ENCODE data around the gene ACVR1B. TPM values are rescaled to one million over a fixed set of nuclear protein-coding genes. Genes with fewer than 3 reads are reported as not detected.

ACVR1B gene
- total RNA-seq, 1 experiment from 2014 or later = 112 TPM

DNA sequence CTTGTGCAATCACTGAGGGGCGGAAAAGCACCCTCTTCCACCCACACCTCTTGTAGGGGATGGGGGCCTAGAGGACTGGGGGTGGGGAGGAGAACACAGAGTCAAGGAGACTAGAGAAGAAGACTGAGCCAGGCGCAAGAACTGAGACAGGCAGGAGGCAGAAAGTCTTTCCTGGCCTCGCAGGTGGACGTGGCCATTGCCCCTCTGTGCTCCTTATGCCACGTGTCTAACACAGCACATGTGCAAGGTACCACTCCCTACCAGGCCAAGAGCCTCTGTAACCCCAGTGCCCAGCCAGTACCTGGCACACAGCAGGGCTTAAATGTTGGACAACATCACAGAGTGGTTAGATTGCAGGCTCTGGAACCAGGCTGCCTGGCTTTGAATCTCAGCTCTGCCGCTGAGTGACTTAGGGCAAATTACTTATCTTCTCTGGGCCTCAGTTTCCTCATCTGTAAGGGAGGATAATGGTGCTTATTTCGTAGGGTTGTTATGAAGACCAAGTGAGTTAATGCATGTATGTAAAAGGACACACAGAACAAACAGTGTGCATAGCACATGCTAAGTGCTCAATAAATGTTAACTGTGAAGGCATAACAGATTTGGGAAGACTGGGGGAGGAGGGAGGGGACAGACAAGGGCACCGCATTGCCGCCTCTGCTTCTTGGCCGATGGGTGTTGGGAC, 53.9 kb downstream of the ACVR1B start:
- TF ChIP-seq, protein P1, sequence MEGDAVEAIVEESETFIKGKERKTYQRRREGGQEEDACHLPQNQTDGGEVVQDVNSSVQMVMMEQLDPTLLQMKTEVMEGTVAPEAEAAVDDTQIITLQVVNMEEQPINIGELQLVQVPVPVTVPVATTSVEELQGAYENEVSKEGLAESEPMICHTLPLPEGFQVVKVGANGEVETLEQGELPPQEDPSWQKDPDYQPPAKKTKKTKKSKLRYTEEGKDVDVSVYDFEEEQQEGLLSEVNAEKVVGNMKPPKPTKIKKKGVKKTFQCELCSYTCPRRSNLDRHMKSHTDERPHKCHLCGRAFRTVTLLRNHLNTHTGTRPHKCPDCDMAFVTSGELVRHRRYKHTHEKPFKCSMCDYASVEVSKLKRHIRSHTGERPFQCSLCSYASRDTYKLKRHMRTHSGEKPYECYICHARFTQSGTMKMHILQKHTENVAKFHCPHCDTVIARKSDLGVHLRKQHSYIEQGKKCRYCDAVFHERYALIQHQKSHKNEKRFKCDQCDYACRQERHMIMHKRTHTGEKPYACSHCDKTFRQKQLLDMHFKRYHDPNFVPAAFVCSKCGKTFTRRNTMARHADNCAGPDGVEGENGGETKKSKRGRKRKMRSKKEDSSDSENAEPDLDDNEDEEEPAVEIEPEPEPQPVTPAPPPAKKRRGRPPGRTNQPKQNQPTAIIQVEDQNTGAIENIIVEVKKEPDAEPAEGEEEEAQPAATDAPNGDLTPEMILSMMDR (IDR thresholded peaks at IDR 0.05; ENCODE audit: insufficient read depth in 1 of 2, low read depth in 1 of 2, low read length in 1 of 2, severe bottlenecking in 1 of 2, unreplicated experiment in 1 of 2) = no peak
- H3K27me3 Mint-ChIP-seq (ENCODE audit: insufficient read depth, unreplicated experiment) = no peaks in the 10 kb centered on the region
- intact Hi-C loops (cut with micrococcal nuclease; ENCODE audit: unreplicated experiment) = no loop called here
- H3K27ac Mint-ChIP-seq (ENCODE audit: unreplicated experiment) = no peak overlapping the region
- peaks cover 46% of the 10 kb centered on the region for H3K36me3 Mint-ChIP-seq (ENCODE audit: insufficient read depth, unreplicated experiment)
- Histone ChIP-seq H3K4me1 (no peaks in the 10 kb centered on the region), H3K27me3 (replicated peaks; ENCODE audit: control insufficient read depth, insufficient read depth, low read length) (no peaks in the 10 kb centered on the region), H3K36me3 (ENCODE audit: control insufficient read depth, insufficient read depth, low read length) (no peaks in the 10 kb centered on the region), H3K4me3 (ENCODE audit: low read depth, low read length) (no peak overlapping the region), H3K9me3 (no peaks in the 10 kb centered on the region)
- no TSS peak for BruUV-seq (replicated peaks)
- H3K4me3 Mint-ChIP-seq (ENCODE audit: unreplicated experiment) = no peak overlapping the region
- CTCF ChIA-PET = interaction anchor here (1.0 to 3.1 kb wide), 3 partner anchors 15 to 77 kb away, joined by 5 to 69 read pairs (median 7); no protein-coding TSS in a partner anchor
- no peaks in the 10 kb centered on the region for H3K4me1 Mint-ChIP-seq (ENCODE audit: low read depth, unreplicated experiment)
- no peak for DNase-seq
- H3K9me3 Mint-ChIP-seq (ENCODE audit: unreplicated experiment) = no peaks in the 10 kb centered on the region
- POLR2A ChIA-PET = no interaction called here

DNA sequence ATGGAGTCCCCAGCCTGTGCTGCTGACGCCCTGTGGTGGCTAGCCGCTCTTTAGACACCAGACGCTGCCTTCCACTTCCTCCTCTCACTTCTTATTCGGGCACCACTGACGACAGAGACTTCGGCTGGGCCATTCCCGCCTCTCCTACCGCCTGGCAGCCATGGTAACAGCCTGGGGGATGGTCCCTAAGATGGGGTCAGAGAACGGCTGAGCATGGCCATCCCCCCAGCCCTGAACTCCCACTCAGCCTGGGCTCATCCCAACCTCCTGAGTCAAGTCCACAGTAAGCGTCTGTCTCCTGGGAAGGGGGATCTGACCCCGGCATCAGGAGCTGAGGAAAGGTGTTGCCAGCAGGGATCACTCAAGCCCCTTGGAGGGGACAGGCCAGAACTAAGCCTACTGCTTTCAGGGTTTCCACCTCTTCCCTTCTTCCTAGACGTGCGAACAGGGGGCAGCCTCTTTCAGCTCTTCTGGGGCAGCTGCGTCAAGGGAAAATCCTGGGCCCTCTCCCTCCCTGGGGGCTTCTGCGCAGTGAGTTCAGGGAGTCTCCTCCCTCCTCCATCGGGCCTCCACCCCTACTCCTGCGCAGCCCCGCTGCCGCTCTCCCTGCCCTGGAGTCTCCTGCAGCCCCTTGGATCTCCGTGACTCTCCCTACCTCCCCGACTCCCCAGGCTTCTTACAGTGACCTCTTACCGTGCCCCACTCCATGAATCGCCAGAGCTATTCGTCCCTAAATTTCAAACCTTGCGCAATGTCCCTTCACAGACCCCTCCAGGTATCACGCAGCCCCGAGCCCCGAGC, 54.6 kb downstream of the ACVR1B start:
- ChIA-PET POLR2A (no interaction called here), CTCF (interaction anchor here (1.0 to 3.1 kb wide), 3 partner anchors 14 to 19 kb away, joined by 5 to 69 read pairs (median 6); no protein-coding TSS in a partner anchor)
- Mint-ChIP-seq H3K4me3 (ENCODE audit: unreplicated experiment) (no peak overlapping the region), H3K27ac (ENCODE audit: unreplicated experiment) (no peak overlapping the region), H3K36me3 (ENCODE audit: insufficient read depth, unreplicated experiment) (peaks cover 46% of the 10 kb centered on the region), H3K9me3 (ENCODE audit: unreplicated experiment) (no peaks in the 10 kb centered on the region), H3K4me1 (ENCODE audit: low read depth, unreplicated experiment) (no peaks in the 10 kb centered on the region), H3K27me3 (ENCODE audit: insufficient read depth, unreplicated experiment) (no peaks in the 10 kb centered on the region)
- Histone ChIP-seq H3K27me3 (replicated peaks; ENCODE audit: control insufficient read depth, insufficient read depth, low read length) (no peaks in the 10 kb centered on the region), H3K4me3 (ENCODE audit: low read depth, low read length) (no peak overlapping the region), H3K36me3 (ENCODE audit: control insufficient read depth, insufficient read depth, low read length) (no peaks in the 10 kb centered on the region), H3K4me1 (no peaks in the 10 kb centered on the region), H3K9me3 (no peaks in the 10 kb centered on the region)
- intact Hi-C loops (cut with micrococcal nuclease; ENCODE audit: unreplicated experiment) = no loop called here
- TF ChIP-seq, protein P1 (IDR thresholded peaks at IDR 0.05; ENCODE audit: insufficient read depth in 1 of 2, low read depth in 1 of 2, low read length in 1 of 2, severe bottlenecking in 1 of 2, unreplicated experiment in 1 of 2) = no peak
- DNase-seq = no peak
- BruUV-seq (replicated peaks) = no TSS peak

DNA sequence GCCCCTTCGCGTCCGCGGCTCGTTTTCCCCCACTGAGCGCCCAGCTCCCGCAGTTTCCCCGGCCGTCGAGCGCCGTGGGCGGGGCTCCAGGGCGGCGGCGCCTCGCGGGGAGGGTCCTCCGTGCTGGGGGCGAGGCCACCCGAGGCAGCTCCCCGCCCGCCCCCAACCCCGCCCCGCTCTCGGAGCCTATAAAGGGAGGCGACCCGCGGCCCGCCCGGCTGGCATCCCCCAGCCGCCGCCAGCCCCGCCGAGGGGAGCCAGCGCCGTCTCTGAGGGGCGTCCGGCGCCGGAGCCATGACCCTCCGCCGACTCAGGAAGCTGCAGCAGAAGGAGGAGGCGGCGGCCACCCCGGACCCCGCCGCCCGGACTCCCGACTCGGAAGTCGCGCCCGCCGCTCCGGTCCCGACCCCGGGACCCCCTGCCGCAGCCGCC, 55.2 kb downstream of the ACVR1B start, which contains the start of gene TAMALIN:
TSS of gene TAMALIN (plus strand) at position 221 of the 432 bp plus-strand sequence. CDS start at position 295, 74 bp downstream.
- no peak for DNase-seq
- Histone ChIP-seq H3K36me3 (ENCODE audit: control insufficient read depth, insufficient read depth, low read length) (no peaks in the 10 kb centered on the region), H3K9me3 (no peaks in the 10 kb centered on the region), H3K4me3 (ENCODE audit: low read depth, low read length) (no peak within 1 kb of the TSS), H3K4me1 (no peaks in the 10 kb centered on the region), H3K27me3 (replicated peaks; ENCODE audit: control insufficient read depth, insufficient read depth, low read length) (no peaks in the 10 kb centered on the region)
- ChIA-PET POLR2A (no interaction called here), CTCF (interaction anchor here (1.0 to 1.1 kb wide), 2 partner anchors 13 to 19 kb away, joined by 5 to 6 read pairs; no protein-coding TSS in a partner anchor)
- BruUV-seq (replicated peaks) = no TSS peak
- H3K4me3 Mint-ChIP-seq (ENCODE audit: unreplicated experiment) = no peak within 1 kb of the TSS
- H3K36me3 Mint-ChIP-seq (ENCODE audit: insufficient read depth, unreplicated experiment) = peaks cover 41% of the 10 kb centered on the region
- intact Hi-C loops (cut with micrococcal nuclease; ENCODE audit: unreplicated experiment) = no loop called here
- H3K9me3 Mint-ChIP-seq (ENCODE audit: unreplicated experiment) = no peaks in the 10 kb centered on the region
- no peaks in the 10 kb centered on the region for H3K4me1 Mint-ChIP-seq (ENCODE audit: low read depth, unreplicated experiment)
- H3K27me3 Mint-ChIP-seq (ENCODE audit: insufficient read depth, unreplicated experiment) = no peaks in the 10 kb centered on the region
- no peak within 1 kb of the TSS for H3K27ac Mint-ChIP-seq (ENCODE audit: unreplicated experiment)
- TF ChIP-seq, protein P1 (IDR thresholded peaks at IDR 0.05; ENCODE audit: insufficient read depth in 1 of 2, low read depth in 1 of 2, low read length in 1 of 2, severe bottlenecking in 1 of 2, unreplicated experiment in 1 of 2) = no peak

Measured in Caco-2 (cell line).